WTC11 (cell line): Measurements from ENCODE around the gene CYP4F2. TPM values are rescaled to one million over a fixed set of nuclear protein-coding genes. Genes with fewer than 3 reads are reported as not detected.
"Not testable (repeated sequence)": the region's sequence is repeated elsewhere in the genome, so short reads cannot be mapped to it uniquely, and the experiment has no call there.

Experiments
- ATAC-seq: fragments of 200-7000 bp; cut with Tn5 transposase; 2 replicates; pipeline ENCODE4 v1.10.0; 2021; ENCODE audit warnings: mild to moderate bottlenecking, moderate library complexity
- CTCF ChIA-PET: fragments of 300-600 bp; sonication (Branson Sonifier 250); formaldehyde crosslinking; loops from one replicate; lab custom pipeline; 2021; ENCODE audit warnings: antibody characterized with exemption; lab: Charles Lee
- POLR2A ChIA-PET: fragments of 350-600 bp; sonication (Branson Sonifier 250); formaldehyde crosslinking; loops from one replicate; lab custom pipeline; 2021; ENCODE audit warnings: antibody characterized with exemption; lab: Charles Lee
- DNase-seq: peaks from one replicate; pipeline ENCODE4 v3.0.0; 2021; ENCODE audit warnings: low spot score
- H3K27ac Mint-ChIP-seq: 2 replicates; pipeline ENCODE4 v1.8.0; 2021; ENCODE audit warnings: mixed read lengths
- H3K27me3 Mint-ChIP-seq: 2 replicates; pipeline ENCODE4 v1.8.0; 2021; ENCODE audit warnings: low read depth, mild to moderate bottlenecking, moderate library complexity, mixed read lengths
- H3K36me3 Mint-ChIP-seq: 2 replicates; pipeline ENCODE4 v1.8.0; 2021; ENCODE audit warnings: mixed read lengths
- H3K4me1 Mint-ChIP-seq: 2 replicates; pipeline ENCODE4 v1.8.0; 2022; ENCODE audit warnings: mixed read lengths
- H3K4me3 Mint-ChIP-seq: 2 replicates; pipeline ENCODE4 v1.8.0; 2021; ENCODE audit warnings: mild to moderate bottlenecking, moderate library complexity, mixed read lengths
- H3K9me3 Mint-ChIP-seq: 2 replicates; pipeline ENCODE4 v1.8.0; 2021; ENCODE audit warnings: mixed read lengths
- CREM ChIP-seq: sonication (generic); formaldehyde crosslinking; IDR thresholded peaks from 2 replicates; pipeline ENCODE4 v1.8.1; 2022; ENCODE audit warnings: mild to moderate bottlenecking, missing genetic modification reagents, moderate library complexity
- FOXJ3 ChIP-seq: sonication (generic); formaldehyde crosslinking; IDR thresholded peaks from 2 replicates; pipeline ENCODE4 v1.9.0; 2021; ENCODE audit warnings: missing genetic modification reagents, mild to moderate bottlenecking, borderline replicate concordance
- FOXK1 ChIP-seq: sonication (generic); formaldehyde crosslinking; IDR thresholded peaks from 2 replicates; pipeline ENCODE4 v1.8.0; 2022; ENCODE audit warnings: mild to moderate bottlenecking, moderate library complexity, missing genetic modification reagents
- GABPB1 ChIP-seq: sonication (generic); formaldehyde crosslinking; IDR thresholded peaks from 2 replicates; pipeline ENCODE4 v1.8.1; 2023; ENCODE audit warnings: mild to moderate bottlenecking, missing genetic modification reagents
- GTF2I ChIP-seq: fragments of 250-450 bp; sonication (Bioruptor Pico); conservative IDR thresholded peaks from 2 replicates; pipeline ENCODE4 v1.4.0; 2021; ENCODE audit warnings: mild to moderate bottlenecking
- JAZF1 ChIP-seq: fragments of 250-450 bp; sonication (Bioruptor Pico); IDR thresholded peaks from 2 replicates; pipeline ENCODE4 v1.9.0; 2021; ENCODE audit warnings: moderate library complexity, mild to moderate bottlenecking, inconsistent platforms
- RELA ChIP-seq: sonication (generic); formaldehyde crosslinking; IDR thresholded peaks from 2 replicates; pipeline ENCODE4 v1.8.1; 2022; ENCODE audit warnings: missing genetic modification reagents, mild to moderate bottlenecking, borderline replicate concordance
- ZBTB21 ChIP-seq: sonication (generic); formaldehyde crosslinking; IDR thresholded peaks from 2 replicates; pipeline ENCODE4 v1.8.1; 2023; ENCODE audit warnings: mild to moderate bottlenecking, missing genetic modification reagents, borderline replicate concordance
- total RNA-seq: library from RNA; stranded (reverse); gene quantifications from 3 replicates; pipeline ENCODE4 v1.2.3, GENCODE V29; 2021
- TF ChIP-seq, protein P1 (sequence below): sonication (generic); formaldehyde crosslinking; IDR thresholded peaks from 2 replicates; pipeline ENCODE4 v1.8.0; 2022; ENCODE audit warnings: mild to moderate bottlenecking, missing genetic modification reagents
- TF ChIP-seq, protein P2 (sequence below): sonication (generic); formaldehyde crosslinking; IDR thresholded peaks from 2 replicates; pipeline ENCODE4 v1.8.0; 2023; ENCODE audit warnings: missing genetic modification reagents
- TF ChIP-seq, protein P3 (sequence below): sonication (generic); formaldehyde crosslinking; IDR thresholded peaks from 2 replicates; pipeline ENCODE4 v1.8.0; 2022; ENCODE audit warnings: mild to moderate bottlenecking, missing genetic modification reagents
- TF ChIP-seq, protein P4 (sequence below): sonication (generic); formaldehyde crosslinking; IDR thresholded peaks from 2 replicates; pipeline ENCODE4 v1.8.1; 2023; ENCODE audit warnings: mild to moderate bottlenecking, missing genetic modification reagents
- TF ChIP-seq, protein P5 (sequence below): fragments of 250-450 bp; sonication (Bioruptor Pico); IDR thresholded peaks from 2 replicates; pipeline ENCODE4 v1.9.0; 2021; ENCODE audit warnings: mild to moderate bottlenecking
- TF ChIP-seq, protein P6 (sequence below): sonication (generic); formaldehyde crosslinking; IDR thresholded peaks from 2 replicates; pipeline ENCODE4 v1.8.0; 2023; ENCODE audit warnings: mild to moderate bottlenecking, missing genetic modification reagents
- TF ChIP-seq, protein P7 (sequence below): fragments of 250-450 bp; sonication (Bioruptor Pico); IDR thresholded peaks from 2 replicates; pipeline ENCODE4 v2.1.2; 2022; ENCODE audit warnings: mild to moderate bottlenecking, moderate library complexity
- TF ChIP-seq, protein P8 (sequence below): sonication (generic); formaldehyde crosslinking; IDR thresholded peaks from 2 replicates; pipeline ENCODE4 v1.8.1; 2022; ENCODE audit warnings: missing genetic modification reagents, borderline replicate concordance

The CYP4F2 gene
- total RNA-seq, 1 experiment from 2014 or later, result 0.24 TPM

DNA sequence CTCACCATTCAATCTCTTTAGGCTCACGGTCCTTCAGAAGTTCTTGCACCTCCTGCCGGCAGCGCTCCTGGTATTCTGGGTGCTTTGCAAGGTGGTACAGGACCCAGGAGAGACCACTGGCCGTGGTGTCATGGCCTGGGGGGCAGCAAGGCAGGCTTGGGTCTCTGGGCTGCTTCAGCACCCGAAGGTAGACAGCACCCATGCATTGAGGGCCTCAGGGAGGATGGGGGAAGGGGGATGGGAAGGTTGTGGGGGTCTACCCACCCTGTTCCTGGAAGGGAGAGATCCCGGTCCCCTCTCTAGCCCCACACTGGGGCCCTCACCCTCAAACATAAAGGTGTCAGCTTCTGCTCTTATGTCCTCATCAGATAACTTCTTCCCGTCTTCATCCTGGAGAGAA lies 12.0 kb downstream of the CYP4F2 start (continued):
- no peak for TF ChIP-seq GTF2I (CRISPR knock-in tag)
- TF ChIP-seq, protein P1, sequence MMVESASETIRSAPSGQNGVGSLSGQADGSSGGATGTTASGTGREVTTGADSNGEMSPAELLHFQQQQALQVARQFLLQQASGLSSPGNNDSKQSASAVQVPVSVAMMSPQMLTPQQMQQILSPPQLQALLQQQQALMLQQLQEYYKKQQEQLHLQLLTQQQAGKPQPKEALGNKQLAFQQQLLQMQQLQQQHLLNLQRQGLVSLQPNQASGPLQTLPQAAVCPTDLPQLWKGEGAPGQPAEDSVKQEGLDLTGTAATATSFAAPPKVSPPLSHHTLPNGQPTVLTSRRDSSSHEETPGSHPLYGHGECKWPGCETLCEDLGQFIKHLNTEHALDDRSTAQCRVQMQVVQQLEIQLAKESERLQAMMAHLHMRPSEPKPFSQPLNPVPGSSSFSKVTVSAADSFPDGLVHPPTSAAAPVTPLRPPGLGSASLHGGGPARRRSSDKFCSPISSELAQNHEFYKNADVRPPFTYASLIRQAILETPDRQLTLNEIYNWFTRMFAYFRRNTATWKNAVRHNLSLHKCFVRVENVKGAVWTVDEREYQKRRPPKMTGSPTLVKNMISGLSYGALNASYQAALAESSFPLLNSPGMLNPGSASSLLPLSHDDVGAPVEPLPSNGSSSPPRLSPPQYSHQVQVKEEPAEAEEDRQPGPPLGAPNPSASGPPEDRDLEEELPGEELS (CRISPR knock-in tag), result no peak
- TF ChIP-seq, protein P2, sequence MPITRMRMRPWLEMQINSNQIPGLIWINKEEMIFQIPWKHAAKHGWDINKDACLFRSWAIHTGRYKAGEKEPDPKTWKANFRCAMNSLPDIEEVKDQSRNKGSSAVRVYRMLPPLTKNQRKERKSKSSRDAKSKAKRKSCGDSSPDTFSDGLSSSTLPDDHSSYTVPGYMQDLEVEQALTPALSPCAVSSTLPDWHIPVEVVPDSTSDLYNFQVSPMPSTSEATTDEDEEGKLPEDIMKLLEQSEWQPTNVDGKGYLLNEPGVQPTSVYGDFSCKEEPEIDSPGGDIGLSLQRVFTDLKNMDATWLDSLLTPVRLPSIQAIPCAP (CRISPR knock-in tag), result no peak
- no peak for TF ChIP-seq GABPB1 (CRISPR knock-in tag)

DNA sequence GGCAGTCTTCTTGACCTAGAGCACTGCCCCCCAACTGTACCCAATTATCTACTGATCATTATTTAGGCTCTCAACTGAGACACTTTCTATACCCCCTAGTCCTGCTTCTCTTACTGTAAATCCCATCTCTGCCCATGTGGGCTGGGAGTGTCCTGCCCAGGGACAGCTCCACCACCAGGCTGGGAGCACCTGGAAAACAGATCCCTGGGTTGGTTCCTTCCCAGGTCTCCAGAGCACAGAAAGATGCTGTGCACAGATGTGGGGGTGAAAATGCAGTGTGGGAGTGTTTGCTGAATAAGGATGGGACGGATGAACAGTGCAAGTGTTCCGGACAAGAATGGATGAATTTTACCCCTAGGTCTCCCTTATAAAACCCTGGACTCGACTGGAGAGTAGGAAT lies 12.7 kb downstream of the CYP4F2 start:
- no peak for DNase-seq
- ChIA-PET POLR2A (no interaction called here), CTCF (no interaction called here)
- TF ChIP-seq ZBTB21 (no peak), FOXJ3 (CRISPR knock-in tag) (no peak), FOXK1 (CRISPR knock-in tag) (no peak), RELA (CRISPR knock-in tag) (no peak), JAZF1 (CRISPR knock-in tag) (no peak), CREM (CRISPR knock-in tag) (no peak)
- TF ChIP-seq, protein P3, sequence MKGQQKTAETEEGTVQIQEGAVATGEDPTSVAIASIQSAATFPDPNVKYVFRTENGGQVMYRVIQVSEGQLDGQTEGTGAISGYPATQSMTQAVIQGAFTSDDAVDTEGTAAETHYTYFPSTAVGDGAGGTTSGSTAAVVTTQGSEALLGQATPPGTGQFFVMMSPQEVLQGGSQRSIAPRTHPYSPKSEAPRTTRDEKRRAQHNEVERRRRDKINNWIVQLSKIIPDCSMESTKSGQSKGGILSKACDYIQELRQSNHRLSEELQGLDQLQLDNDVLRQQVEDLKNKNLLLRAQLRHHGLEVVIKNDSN (CRISPR knock-in tag), result no peak
- TF ChIP-seq, protein P4, sequence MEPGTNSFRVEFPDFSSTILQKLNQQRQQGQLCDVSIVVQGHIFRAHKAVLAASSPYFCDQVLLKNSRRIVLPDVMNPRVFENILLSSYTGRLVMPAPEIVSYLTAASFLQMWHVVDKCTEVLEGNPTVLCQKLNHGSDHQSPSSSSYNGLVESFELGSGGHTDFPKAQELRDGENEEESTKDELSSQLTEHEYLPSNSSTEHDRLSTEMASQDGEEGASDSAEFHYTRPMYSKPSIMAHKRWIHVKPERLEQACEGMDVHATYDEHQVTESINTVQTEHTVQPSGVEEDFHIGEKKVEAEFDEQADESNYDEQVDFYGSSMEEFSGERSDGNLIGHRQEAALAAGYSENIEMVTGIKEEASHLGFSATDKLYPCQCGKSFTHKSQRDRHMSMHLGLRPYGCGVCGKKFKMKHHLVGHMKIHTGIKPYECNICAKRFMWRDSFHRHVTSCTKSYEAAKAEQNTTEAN, result no peak
- TF ChIP-seq, protein P5, sequence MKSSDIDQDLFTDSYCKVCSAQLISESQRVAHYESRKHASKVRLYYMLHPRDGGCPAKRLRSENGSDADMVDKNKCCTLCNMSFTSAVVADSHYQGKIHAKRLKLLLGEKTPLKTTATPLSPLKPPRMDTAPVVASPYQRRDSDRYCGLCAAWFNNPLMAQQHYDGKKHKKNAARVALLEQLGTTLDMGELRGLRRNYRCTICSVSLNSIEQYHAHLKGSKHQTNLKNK (CRISPR knock-in tag), result no peak
- TF ChIP-seq, protein P6, sequence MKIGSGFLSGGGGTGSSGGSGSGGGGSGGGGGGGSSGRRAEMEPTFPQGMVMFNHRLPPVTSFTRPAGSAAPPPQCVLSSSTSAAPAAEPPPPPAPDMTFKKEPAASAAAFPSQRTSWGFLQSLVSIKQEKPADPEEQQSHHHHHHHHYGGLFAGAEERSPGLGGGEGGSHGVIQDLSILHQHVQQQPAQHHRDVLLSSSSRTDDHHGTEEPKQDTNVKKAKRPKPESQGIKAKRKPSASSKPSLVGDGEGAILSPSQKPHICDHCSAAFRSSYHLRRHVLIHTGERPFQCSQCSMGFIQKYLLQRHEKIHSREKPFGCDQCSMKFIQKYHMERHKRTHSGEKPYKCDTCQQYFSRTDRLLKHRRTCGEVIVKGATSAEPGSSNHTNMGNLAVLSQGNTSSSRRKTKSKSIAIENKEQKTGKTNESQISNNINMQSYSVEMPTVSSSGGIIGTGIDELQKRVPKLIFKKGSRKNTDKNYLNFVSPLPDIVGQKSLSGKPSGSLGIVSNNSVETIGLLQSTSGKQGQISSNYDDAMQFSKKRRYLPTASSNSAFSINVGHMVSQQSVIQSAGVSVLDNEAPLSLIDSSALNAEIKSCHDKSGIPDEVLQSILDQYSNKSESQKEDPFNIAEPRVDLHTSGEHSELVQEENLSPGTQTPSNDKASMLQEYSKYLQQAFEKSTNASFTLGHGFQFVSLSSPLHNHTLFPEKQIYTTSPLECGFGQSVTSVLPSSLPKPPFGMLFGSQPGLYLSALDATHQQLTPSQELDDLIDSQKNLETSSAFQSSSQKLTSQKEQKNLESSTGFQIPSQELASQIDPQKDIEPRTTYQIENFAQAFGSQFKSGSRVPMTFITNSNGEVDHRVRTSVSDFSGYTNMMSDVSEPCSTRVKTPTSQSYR (CRISPR knock-in tag), result no peak
- TF ChIP-seq, protein P7, sequence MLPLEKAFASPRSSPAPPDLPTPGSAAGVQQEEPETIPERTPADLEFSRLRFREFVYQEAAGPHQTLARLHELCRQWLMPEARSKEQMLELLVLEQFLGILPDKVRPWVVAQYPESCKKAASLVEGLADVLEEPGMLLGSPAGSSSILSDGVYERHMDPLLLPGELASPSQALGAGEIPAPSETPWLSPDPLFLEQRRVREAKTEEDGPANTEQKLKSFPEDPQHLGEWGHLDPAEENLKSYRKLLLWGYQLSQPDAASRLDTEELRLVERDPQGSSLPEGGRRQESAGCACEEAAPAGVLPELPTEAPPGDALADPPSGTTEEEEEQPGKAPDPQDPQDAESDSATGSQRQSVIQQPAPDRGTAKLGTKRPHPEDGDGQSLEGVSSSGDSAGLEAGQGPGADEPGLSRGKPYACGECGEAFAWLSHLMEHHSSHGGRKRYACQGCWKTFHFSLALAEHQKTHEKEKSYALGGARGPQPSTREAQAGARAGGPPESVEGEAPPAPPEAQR (CRISPR knock-in tag), result no peak
- TF ChIP-seq, protein P8, sequence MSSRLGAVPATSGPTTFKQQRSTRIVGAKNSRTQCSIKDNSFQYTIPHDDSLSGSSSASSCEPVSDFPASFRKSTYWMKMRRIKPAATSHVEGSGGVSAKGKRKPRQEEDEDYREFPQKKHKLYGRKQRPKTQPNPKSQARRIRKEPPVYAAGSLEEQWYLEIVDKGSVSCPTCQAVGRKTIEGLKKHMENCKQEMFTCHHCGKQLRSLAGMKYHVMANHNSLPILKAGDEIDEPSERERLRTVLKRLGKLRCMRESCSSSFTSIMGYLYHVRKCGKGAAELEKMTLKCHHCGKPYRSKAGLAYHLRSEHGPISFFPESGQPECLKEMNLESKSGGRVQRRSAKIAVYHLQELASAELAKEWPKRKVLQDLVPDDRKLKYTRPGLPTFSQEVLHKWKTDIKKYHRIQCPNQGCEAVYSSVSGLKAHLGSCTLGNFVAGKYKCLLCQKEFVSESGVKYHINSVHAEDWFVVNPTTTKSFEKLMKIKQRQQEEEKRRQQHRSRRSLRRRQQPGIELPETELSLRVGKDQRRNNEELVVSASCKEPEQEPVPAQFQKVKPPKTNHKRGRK, result no peak
- no peaks in the 10 kb centered on the region for H3K4me1 Mint-ChIP-seq
- H3K4me3 Mint-ChIP-seq, result no peak overlapping the region
- no peak overlapping the region for H3K27ac Mint-ChIP-seq
- 0 out of 2 replicates have a peak, but pooled peaks cover 4% of the 10 kb centered on the region for H3K36me3 Mint-ChIP-seq
- peaks cover 13% of the 10 kb centered on the region for H3K9me3 Mint-ChIP-seq
- no peak for ATAC-seq
- H3K27me3 Mint-ChIP-seq, result peaks cover 6% of the 10 kb centered on the region

DNA sequence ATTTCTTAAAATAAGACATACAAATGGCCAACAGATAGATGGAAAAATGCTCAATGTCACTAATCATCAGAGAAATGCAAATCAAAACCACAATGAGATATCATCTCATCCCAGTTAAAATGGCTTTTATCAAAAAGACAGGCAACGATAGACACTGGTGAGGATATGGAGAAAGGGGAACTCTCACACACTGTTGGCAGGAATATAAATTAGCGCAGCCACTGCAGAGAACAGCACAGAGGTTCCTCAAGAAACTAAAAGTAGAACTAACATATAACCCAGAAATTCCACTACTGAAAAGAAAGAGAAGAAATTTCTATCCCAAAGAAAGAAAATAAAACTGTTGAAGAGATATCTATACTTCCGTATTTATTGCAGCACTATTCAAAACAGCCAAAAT lies 14.5 kb downstream of the CYP4F2 start:
- Mint-ChIP-seq H3K27me3 (peaks cover 10% of the 10 kb centered on the region), H3K9me3 (peaks cover 20% of the 10 kb centered on the region)
- DNase-seq, ATAC-seq, H3K27ac Mint-ChIP-seq, CTCF ChIA-PET, H3K4me1 Mint-ChIP-seq, H3K4me3 Mint-ChIP-seq, H3K36me3 Mint-ChIP-seq, POLR2A ChIA-PET: not testable (repeated sequence)
